Smooth muscle cell (in vitro differentiated cells): ENCODE results near the gene SWI5. TPM values are rescaled to one million over a fixed set of nuclear protein-coding genes. Genes with fewer than 3 reads are reported as not detected.

Source experiments
- DNase-seq: peaks from one replicate; lab custom pipeline; 2025; ENCODE audit not compliant: unreplicated experiment; lab: John Stamatoyannopoulos, UW
- H2AFZ ChIP-seq: fragments of 200-600 bp; sonication (generic); 2 replicates; pipeline ENCODE4 v1.6.0; 2016; ENCODE audit warnings: antibody characterized with exemption, low read depth, mild to moderate bottlenecking
- H3F3A ChIP-seq: fragments of 200-600 bp; sonication (generic); 2 replicates; pipeline ENCODE4 v1.6.0; 2017; ENCODE audit warnings: antibody characterized with exemption, low read depth
- H3K27ac ChIP-seq: fragments of 200-600 bp; sonication (generic); 2 replicates; pipeline ENCODE4 v1.5.1; 2016; ENCODE audit warnings: low read depth, mild to moderate bottlenecking
- H3K27me3 ChIP-seq: fragments of 200-600 bp; sonication (generic); 2 replicates; pipeline ENCODE4 v1.6.1; 2016; ENCODE audit warnings: low read depth, mild to moderate bottlenecking
- H3K36me3 ChIP-seq: fragments of 200-600 bp; sonication (generic); 2 replicates; pipeline ENCODE4 v1.5.1; 2016; ENCODE audit warnings: low read depth
- H3K4me1 ChIP-seq: fragments of 200-600 bp; sonication (generic); 2 replicates; pipeline ENCODE4 v1.5.1; 2016; ENCODE audit warnings: low read depth
- H3K4me2 ChIP-seq: fragments of 200-600 bp; sonication (generic); 2 replicates; pipeline ENCODE4 v1.6.0; 2016; ENCODE audit warnings: mild to moderate bottlenecking
- H3K4me3 ChIP-seq: fragments of 200-600 bp; sonication (generic); 2 replicates; pipeline ENCODE4 v1.5.1; 2016; ENCODE audit warnings: mild to moderate bottlenecking
- H3K79me2 ChIP-seq: fragments of 200-600 bp; sonication (generic); 2 replicates; pipeline ENCODE4 v1.6.0; 2016; ENCODE audit warnings: low read depth, mild to moderate bottlenecking
- H3K9ac ChIP-seq: fragments of 200-600 bp; sonication (generic); 2 replicates; pipeline ENCODE4 v1.6.0; 2016; ENCODE audit warnings: low read depth
- H3K9me3 ChIP-seq: fragments of 200-600 bp; sonication (generic); replicated peaks from 2 replicates; pipeline ENCODE4 v1.5.1; 2016; ENCODE audit warnings: low read depth
- H4K20me1 ChIP-seq: fragments of 200-600 bp; sonication (generic); 2 replicates; pipeline ENCODE4 v1.6.0; 2016; ENCODE audit warnings: low read depth
- CTCF ChIP-seq: fragments of 200-600 bp; sonication (generic); IDR thresholded peaks from 2 replicates; pipeline ENCODE4 v1.5.1; 2017; ENCODE audit warnings: borderline replicate concordance, mild to moderate bottlenecking, antibody characterized with exemption; ENCODE audit not compliant: insufficient read depth, poor library complexity, severe bottlenecking
- WGBS: methylation state at CpG from one replicate; pipeline ENCODE4 v1.1.7; 2016; ENCODE audit warnings: low lambda C conversion rate; 5-methylcytosine and 5-hydroxymethylcytosine counted together
- microRNA counts: library from miRNA; unstranded; fragments of <30 nt; microRNA quantifications from one replicate; lab custom pipeline; 2016
- microRNA-seq: library from miRNA; unstranded; fragments of <30 nt; microRNA quantifications from one replicate; pipeline ENCODE4, GENCODE V29; 2016; ENCODE audit warnings: borderline number of aligned reads
- polyA plus RNA-seq: library from polyadenylated mRNA; unstranded; fragments of >200 nt; fragmentation: Nextera tagmentation; extraction: Ambion mirVana; gene quantifications from 2 replicates; pipeline ENCODE4 v1.2.1, GENCODE V29; 2016
- small RNA-seq: library from RNA; depleted of rRNA; stranded (forward); fragments of <200 nt; gene quantifications from one replicate; pipeline ENCODE3, GENCODE V24; 2014
- total RNA-seq: library from RNA; depleted of rRNA; stranded (reverse); fragments of >200 nt; gene quantifications from 2 replicates; pipeline ENCODE4 v1.2.3, GENCODE V29; 2014

Gene SWI5
- total and polyA plus RNA-seq, 2 experiments from 2014 or later: 47.1 to 77.2 TPM

- H3K4me3 ChIP-seq: no peak overlapping the region
- WGBS: 93% methylated on average over 2 of the region's 2 CpGs
- H3K27ac ChIP-seq: no peak overlapping the region
- no peaks in the 10 kb centered on the region for H3K27me3 ChIP-seq
- H3K4me2 ChIP-seq: no peak overlapping the region
- DNase-seq: no peak
- H3F3A ChIP-seq: no peaks in the 10 kb centered on the region
- no peaks in the 10 kb centered on the region for H3K36me3 ChIP-seq
- no peak for TF ChIP-seq CTCF
- H4K20me1 ChIP-seq: no peaks in the 10 kb centered on the region
- H3K9me3 ChIP-seq: no peaks in the 10 kb centered on the region
- no peaks in the 10 kb centered on the region for H3K4me1 ChIP-seq
- no peak overlapping the region for H2AFZ ChIP-seq
- no peak overlapping the region for H3K9ac ChIP-seq
- H3K79me2 ChIP-seq: no peaks in the 10 kb centered on the region
These were observed 59.8 kb downstream of the SWI5 start for GRCh38 chr9:128335914-128336313.

GRCh38 chr9:128337936-128338335, 61.9 kb downstream of the SWI5 start:
- H3K4me2 ChIP-seq: no peak overlapping the region
- no peak overlapping the region for H2AFZ ChIP-seq
- DNase-seq: no peak
- WGBS: 96% methylated on average over 7 of the region's 7 CpGs
- no peaks in the 10 kb centered on the region for H3K79me2 ChIP-seq
- H3K9ac ChIP-seq: no peak overlapping the region
- H3K27me3 ChIP-seq: no peaks in the 10 kb centered on the region
- no peaks in the 10 kb centered on the region for H3K36me3 ChIP-seq
- no peaks in the 10 kb centered on the region for H3K4me1 ChIP-seq
- H4K20me1 ChIP-seq: no peaks in the 10 kb centered on the region
- no peak overlapping the region for H3K4me3 ChIP-seq
- no peaks in the 10 kb centered on the region for H3F3A ChIP-seq
- H3K27ac ChIP-seq: no peak overlapping the region
- no peaks in the 10 kb centered on the region for H3K9me3 ChIP-seq
- TF ChIP-seq CTCF: no peak

MicroRNAs within 50 kb of the gene (microRNA counts, 767-probe panel; counts per million panel counts)
- microRNA hsa-miR-199b-5p (lab: Ali Mortazavi, UCI) (10,640 counts per million, percentile 85 among the panel's probes with 10 or more counts), microRNA hsa-miR-3154 (lab: Ali Mortazavi, UCI) (183 counts per million)

Small RNA genes within 50 kb of the gene (microRNA-seq; reads per million reads assigned to microRNA genes)
- gene MIR199B (3,196 reads per million, percentile 87 among the genes with 10 or more reads in this experiment), gene MIR3154 (4.1 reads per million)

Small RNA genes within 50 kb of the gene (small RNA-seq; reads per million reads assigned to genes)
- gene MIR199B: 140 reads per million, percentile 99 among the genes with 10 or more reads in this experiment
- gene MIR3154: not detected

Other genes starting within 250 kb of the SWI5 start
- gene NAIF1, start 209.0 kb upstream of the SWI5 start, total RNA-seq: 3.8 and 5.2 TPM in 2 replicates
- 6.7 and 8.9 TPM in 2 replicates for gene NAIF1, start 209.0 kb upstream of the SWI5 start, polyA plus RNA-seq
- 15.7 and 20.6 TPM in 2 replicates for gene SLC25A25, start 208.0 kb upstream of the SWI5 start, total RNA-seq
- gene SLC25A25, start 208.0 kb upstream of the SWI5 start, polyA plus RNA-seq: 19.9 and 20.5 TPM in 2 replicates
- 20.7 and 31.5 TPM in 2 replicates for gene PTGES2, start 148.5 kb upstream of the SWI5 start, total RNA-seq
- gene PTGES2, start 148.5 kb upstream of the SWI5 start, polyA plus RNA-seq: 78.6 and 102 TPM in 2 replicates
- gene LCN2, start 126.8 kb upstream of the SWI5 start, total RNA-seq: not detected in 2 replicates
- 0.38 TPM in 1 of 2 replicates, not detected in the other for gene LCN2, start 126.8 kb upstream of the SWI5 start, polyA plus RNA-seq
- 209 and 229 TPM in 2 replicates for gene BBLN, start 116.0 kb upstream of the SWI5 start, total RNA-seq
- 119 and 133 TPM in 2 replicates for gene BBLN, start 116.0 kb upstream of the SWI5 start, polyA plus RNA-seq
- 23.5 and 24.2 TPM in 2 replicates for gene CIZ1, start 84.7 kb upstream of the SWI5 start, total RNA-seq
- gene CIZ1, start 84.7 kb upstream of the SWI5 start, polyA plus RNA-seq: 81.1 and 84.0 TPM in 2 replicates
- 25.3 and 29.7 TPM in 2 replicates for gene DNM1, start 72.9 kb upstream of the SWI5 start, total RNA-seq
- 48.9 and 50.7 TPM in 2 replicates for gene DNM1, start 72.9 kb upstream of the SWI5 start, polyA plus RNA-seq
- gene GOLGA2, start 269 bp upstream of the SWI5 start, total RNA-seq: 99.5 and 101 TPM in 2 replicates
- gene GOLGA2, start 269 bp upstream of the SWI5 start, polyA plus RNA-seq: 55.4 and 70.1 TPM in 2 replicates
- gene TRUB2, start 46.2 kb downstream of the SWI5 start, total RNA-seq: 5.2 and 9.0 TPM in 2 replicates
- 25.1 and 33.2 TPM in 2 replicates for gene TRUB2, start 46.2 kb downstream of the SWI5 start, polyA plus RNA-seq
- gene COQ4, start 46.6 kb downstream of the SWI5 start, total RNA-seq: 16.7 and 23.5 TPM in 2 replicates
- 37.5 and 51.0 TPM in 2 replicates for gene COQ4, start 46.6 kb downstream of the SWI5 start, polyA plus RNA-seq
- 6.1 and 10.4 TPM in 2 replicates for gene SLC27A4, start 64.3 kb downstream of the SWI5 start, total RNA-seq
- 10.3 and 16.0 TPM in 2 replicates for gene SLC27A4, start 64.3 kb downstream of the SWI5 start, polyA plus RNA-seq
- gene URM1, start 95.1 kb downstream of the SWI5 start, total RNA-seq: 27.1 and 27.3 TPM in 2 replicates
- 41.2 and 48.7 TPM in 2 replicates for gene URM1, start 95.1 kb downstream of the SWI5 start, polyA plus RNA-seq
- 116 and 129 TPM in 2 replicates for gene CERCAM, start 144.6 kb downstream of the SWI5 start, total RNA-seq
- 310 and 357 TPM in 2 replicates for gene CERCAM, start 144.6 kb downstream of the SWI5 start, polyA plus RNA-seq
- gene ODF2, start 179.7 kb downstream of the SWI5 start, total RNA-seq: 17.7 and 27.9 TPM in 2 replicates
- 31.6 and 33.2 TPM in 2 replicates for gene ODF2, start 179.7 kb downstream of the SWI5 start, polyA plus RNA-seq
- 14.1 and 16.0 TPM in 2 replicates for gene GLE1, start 228.4 kb downstream of the SWI5 start, total RNA-seq
- gene GLE1, start 228.4 kb downstream of the SWI5 start, polyA plus RNA-seq: 11.2 and 11.8 TPM in 2 replicates